Erythroblast (primary cell): ENCODE data around the gene CAMK1G.

Source experiments
- DNase-seq, 2 experiments: peaks; one replicate each; lab custom pipeline; 2025; lab: John Stamatoyannopoulos, UW
- GATA1 ChIP-seq: IDR thresholded peaks from 2 replicates; pipeline ENCODE4 v1.6.1; 2011; ENCODE audit warnings: low read depth, mild to moderate bottlenecking, control low read depth, low read length, moderate library complexity
- POLR2A ChIP-seq: IDR thresholded peaks from 2 replicates; pipeline ENCODE4 v1.6.1; 2011; ENCODE audit warnings: mild to moderate bottlenecking, low read length

CAMK1G gene

DNA sequence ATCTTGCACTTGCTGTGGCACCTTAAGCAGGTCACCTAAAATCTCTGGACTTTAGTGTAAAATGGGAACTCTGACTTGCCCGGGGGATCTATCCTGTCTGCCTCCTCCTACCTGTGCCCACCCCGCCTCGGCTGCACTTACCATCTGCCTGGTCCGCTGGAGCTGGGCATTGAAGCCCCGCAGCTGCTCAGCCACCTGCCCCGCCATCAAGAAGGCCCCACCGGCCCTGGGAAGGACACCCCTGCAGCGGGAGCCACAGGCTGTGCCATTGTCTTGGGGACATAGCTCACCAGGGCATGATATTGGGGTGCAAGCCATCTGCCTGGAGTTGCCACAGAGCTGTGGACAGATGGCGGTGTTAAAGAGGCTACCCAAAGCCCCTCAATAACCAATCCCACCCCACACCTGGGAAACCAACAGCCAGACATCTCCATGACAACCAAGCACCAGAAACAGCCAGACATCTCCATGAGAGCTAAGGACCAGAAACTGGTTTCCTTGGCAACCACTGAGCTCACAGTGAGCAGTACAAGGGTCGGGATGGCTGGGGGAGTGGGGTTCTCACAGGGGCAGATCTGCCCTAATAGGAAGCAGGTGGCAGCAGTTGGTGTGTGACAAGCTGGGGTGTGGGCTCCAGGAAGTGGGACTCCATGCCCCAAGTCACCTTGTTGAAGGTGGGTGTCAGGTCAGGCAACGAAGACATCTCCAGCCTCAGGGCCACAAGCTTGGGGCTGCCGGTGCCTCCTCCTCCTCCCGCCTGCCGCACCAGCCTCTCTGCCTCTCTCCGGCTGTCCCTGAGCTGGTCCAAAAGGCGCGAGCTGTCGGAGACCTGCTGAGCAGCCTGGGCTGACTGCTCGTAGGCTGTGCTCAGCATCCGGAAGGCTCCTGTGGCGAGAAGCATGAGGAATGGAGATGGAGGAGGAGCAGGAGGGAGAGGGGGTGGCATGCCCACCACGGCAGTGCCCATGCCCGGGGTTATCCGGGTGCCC lies 39.6 kb downstream of the CAMK1G start:
- DNase-seq = no peak
- TF ChIP-seq GATA1 = no peak
- no peak for TF ChIP-seq POLR2A

DNA sequence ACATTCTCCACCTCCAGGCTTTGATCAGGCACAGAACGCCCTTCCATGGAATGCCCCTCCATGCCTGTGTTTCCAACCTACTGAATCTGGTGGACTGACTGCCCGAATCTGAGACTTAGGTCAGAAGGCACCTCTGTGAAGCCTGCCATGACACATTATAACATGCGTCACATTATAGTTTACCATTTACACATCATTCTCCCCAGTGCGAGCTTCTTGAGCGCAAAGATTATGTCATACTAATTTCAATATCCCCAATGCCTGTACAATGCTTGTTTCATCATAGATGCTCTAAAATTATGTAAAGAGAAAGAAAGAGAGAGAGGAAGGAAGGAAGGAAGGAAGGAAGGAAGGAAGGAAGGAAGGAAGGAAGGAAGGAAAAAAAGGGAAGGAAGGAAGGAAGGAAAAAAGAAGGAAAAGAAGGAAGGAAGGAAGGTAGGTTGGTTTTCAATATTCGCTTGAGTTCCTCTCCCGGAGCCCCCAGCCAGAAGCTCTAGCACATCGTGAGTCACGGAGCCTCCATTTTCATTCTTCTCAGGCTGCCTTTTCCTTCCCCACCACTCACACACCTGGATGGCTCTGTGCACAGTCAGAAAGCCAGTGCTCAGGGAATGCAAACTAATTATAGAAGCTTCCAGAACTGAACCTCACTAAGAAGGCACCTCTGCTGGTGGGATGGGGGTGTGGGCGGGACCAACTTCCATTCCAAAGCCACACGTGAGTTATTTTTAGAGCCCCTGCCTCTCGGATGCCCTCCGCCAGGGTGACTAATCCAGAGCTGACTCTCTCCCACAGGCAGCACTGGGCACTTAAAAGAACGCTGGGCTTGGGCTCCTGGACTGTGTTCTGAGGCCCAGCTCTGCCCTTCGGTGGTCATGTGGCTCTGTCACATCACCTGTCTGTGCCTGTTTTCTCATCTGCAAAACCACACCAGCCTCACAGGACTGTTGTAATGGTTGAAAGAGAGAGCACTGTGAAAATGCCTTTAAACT lies 41.3 kb downstream of the CAMK1G start:
- no peak for TF ChIP-seq POLR2A
- no peak for TF ChIP-seq GATA1
- DNase-seq = no peak

DNA sequence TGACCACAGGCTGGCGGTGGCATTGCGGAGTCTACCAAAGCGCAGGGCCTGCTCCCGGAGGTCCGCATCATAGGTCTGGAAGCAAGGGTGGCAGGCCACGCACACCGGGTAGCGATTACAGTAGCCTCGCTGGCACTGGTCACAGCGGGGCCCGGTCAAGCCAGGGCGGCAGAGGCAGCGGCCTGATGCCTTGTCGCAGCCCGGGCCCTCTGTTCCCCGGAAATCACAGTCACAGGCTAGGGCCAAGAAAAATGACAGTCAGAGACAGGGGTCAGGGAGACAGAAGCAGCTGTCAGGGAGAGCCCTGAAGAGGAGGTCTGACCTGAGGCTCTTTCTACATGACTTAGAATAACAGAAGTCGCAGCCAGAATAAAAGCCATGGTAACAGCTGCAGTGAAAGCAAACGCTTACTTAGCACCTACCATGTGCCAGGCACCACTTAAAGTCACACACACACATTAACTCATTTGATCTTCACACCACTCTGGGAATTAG lies 42.3 kb downstream of the CAMK1G start:
- TF ChIP-seq GATA1 = no peak
- TF ChIP-seq POLR2A = no peak
- DNase-seq = no peak

DNA sequence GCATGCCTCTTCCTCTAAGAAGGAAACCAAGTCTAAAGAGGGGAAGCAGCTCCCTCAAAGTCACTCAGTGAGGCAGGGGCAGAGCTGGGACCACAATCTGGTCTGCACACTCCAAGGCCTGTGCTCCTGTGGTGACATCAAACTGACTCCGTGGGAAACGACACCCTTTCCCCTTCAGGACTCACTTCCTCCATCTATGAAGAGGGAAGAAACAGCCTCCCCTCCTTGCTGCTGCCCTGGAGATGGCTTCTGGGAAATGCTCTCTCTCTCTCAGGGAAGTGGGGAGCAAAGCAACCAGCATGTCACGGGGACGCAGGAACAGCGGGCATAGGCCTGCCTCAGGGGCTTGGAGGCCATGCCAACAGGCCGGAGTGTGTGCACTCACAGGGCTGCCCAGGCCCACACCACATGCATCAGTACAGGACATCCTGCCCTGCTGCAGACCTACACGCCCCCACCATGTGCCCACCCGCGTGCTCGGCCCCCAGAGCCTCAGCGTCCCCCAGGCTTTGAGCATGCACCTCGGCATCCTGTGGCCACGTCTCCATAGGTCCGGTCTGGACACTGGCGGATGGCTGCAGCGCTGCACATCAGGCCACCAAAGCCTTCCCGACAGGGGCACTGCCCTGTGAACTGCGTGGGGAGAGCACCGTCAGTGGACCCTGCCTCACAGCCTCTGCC lies 43.0 kb downstream of the CAMK1G start:
- TF ChIP-seq POLR2A (no peak), GATA1 (no peak)
- DNase-seq = no peak

DNA sequence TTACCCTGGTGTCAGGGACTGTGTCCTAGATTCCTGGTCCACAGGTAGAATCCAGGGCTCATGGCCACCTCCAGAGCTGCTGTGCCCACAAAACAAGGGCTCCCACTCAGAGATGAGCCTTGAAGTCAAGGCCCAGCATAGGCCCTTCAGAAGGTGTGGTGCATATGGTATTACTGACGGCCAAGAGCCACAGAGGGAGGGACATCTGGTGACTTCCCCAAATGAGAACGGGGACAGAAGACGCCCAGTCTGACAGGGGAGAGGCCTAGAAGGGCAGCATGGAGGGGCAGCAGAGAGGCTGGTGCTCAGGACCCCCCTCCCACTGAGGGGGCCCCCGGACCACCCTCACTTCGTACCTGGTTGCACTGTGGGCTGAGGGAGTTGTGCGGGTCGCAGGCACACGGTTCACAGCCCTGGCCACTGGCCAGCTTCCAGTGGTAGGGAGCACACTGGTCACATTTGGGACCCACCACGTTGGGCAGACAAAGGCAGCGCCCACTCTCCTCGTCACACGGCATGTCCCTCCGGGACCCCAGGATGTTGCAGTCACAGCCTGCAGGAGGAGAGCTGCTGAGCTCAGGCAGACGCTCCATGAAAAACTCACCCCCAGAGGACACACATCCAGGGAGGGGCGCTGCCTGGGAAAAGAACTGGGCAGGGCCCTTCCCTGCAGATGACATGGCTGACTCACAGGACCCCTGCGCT lies 43.7 kb downstream of the CAMK1G start:
- DNase-seq = no peak
- TF ChIP-seq POLR2A = no peak
- no peak for TF ChIP-seq GATA1

DNA sequence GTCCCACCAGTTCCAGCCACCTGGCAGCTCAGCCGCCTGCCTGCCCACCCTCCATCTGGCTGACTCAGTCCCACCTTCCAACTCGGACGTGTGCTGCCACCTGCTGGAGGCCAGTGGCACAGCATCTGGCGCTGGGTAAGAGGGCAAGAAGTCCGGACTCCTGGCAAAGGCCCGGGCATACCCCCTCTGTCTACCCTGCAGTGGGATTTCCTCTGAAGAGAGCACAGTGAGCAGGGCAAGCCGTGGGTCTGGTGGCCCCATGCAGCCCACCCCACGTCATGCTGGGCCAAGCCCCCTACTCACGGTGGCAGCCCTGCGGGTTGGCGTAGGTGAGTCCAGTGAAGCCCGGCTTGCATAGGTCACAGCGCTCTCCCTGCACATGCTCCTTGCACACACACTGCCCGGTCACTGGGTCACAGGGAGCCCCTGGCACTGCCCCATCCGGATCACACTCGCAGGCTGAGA lies 44.2 kb downstream of the CAMK1G start:
- peak; percentile 67 to 84 for DNase-seq
- no peak for TF ChIP-seq GATA1
- TF ChIP-seq POLR2A = no peak

DNA sequence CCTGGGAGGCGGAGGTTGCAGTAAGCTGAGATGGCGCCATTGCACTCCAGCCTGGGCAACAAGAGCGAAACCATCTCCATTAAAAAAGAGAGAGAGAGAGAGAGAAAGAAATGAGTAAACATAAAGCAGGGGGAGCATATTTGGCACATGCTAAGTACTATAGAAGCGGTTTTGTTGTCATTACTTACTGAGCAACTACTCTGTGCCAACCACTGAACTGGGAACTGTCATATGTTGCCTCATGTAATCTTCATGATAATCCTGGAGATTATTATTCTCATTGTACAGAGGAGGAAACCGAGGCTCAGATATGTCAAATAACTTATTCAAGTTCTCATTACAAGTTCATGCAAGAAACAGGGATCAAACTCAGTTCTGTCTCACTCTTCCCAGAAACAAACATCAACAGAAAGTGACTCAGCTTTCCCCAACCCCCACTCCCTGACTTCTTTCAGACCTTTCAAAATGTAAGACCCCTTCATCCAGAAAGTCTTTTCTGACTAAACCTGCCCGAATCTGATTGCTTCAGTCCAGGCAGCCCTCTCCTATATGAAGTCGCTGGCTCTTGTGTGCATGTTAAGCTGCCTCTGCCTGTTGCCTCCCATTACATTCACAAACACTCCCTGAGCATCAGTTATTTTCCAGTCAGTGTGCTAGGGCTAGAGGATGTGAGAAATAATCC lies 45.2 kb downstream of the CAMK1G start:
- no peak for DNase-seq
- TF ChIP-seq POLR2A (no peak), GATA1 (no peak)

DNA sequence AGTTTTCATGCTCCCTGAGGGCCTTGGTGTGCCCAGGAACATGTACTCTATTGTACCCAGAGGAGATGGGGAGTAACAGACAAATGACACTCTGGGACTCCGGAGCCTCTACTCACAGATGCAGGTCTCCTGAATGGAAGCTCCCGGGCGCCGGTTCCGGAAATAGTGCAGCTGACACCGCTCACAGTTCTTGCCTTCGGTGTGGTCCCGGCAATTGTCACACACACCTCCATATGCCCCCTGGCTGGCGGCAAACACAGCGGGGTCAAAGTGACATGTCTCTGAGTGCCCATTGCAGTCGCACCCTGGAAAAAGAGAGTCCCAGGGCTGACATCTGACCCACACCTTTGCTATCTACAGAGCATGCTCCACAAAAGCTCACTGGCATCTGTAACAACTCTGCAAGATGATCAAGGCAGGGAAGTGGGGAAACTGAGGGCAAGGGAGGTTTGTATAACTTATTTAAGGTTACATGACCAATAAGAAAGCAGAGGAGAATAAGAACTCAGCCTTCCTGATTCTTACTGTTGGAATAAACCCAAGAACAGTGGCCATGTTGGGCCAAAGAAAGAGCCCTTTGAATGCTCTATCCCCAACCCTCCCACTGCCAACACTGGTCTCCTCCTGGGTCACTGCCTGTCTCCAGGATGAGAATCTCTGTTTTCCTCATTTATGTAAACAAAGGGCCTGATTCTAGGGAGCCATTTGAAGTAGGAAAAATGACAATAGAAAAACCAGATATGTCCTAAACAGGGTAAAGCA lies 46.3 kb downstream of the CAMK1G start:
- TF ChIP-seq POLR2A (no peak), GATA1 (no peak)
- DNase-seq = no peak

DNA sequence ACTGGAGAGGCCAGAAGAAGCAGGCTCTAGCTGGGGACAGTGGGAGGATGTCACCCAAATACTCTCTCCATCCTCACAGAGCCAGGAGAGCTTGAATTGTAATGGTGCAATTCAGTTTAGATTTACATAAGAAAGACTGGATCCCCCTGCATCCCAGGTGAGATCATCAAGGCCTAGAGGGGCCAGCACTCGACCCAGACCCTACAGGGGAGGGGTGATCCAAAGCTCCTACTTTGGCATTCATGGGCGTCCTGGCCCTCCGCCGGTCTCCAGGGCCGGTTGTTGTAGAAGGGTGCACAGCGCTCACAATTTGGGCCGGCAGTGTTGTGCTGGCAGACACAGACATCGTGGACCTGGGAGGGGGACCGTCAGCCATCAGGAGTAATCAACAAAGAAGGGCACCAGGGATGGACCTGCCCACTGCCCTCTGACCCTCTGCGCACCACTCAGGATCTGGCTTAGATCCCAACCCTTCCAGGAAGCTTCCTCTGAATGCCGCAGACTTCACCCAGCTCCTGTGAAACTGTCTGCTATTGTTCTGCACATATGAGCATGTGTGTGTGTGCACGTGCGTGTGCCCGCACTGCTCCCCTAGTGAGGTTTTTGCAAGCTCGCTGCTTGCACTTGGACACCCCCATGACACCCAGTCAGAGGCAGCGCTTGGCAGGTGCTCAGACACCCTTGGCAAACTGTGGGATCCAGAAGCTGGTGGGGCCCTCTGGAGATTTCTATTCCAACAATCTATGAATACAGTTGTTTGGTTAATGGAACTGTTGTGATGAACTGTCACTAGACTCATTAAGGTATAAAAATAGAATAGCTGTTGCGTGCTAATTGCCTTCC lies 47.1 kb downstream of the CAMK1G start:
- no peak for TF ChIP-seq GATA1
- no peak for TF ChIP-seq POLR2A

DNA sequence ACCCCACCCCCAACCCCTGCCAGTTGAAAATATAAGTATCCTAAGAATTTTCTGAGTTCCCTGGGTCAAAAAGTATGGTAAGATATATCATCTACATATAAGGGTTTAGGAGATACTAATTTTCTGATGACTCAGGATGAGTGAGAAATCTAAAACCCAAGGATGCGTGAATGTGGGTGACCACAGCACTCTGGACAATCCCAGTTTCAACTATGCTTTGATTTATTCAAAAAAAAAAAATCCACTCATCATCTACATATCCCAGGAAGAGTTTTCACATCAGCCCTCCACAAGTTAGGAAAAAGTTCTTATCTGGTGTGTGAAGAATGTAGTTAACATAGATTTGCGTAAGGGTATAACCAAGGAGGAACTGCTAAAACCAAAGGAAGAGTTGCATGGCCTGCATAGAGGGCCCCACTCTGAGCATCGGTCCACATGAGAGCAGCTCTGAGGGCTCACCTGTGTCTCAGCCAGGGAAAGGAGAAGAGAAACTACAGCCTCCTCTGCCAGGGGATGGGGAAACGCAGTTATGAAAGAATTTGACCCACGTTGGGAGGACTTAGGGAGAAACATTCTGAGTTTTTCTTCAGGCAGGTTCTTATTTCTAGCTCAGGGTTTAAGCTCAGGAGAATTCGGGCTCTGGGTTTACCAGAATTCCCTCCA lies 50.0 kb downstream of the CAMK1G start:
- TF ChIP-seq GATA1 = no peak
- DNase-seq = no peak

More for the DNA sequence above, 47.1 kb downstream of the CAMK1G start:
- DNase-seq = no peak
